Parathyroid adenoma (tissue), 2 donors: ENCODE data around the gene ARHGAP22.
"Not testable (repeated sequence)": the region's sequence is repeated elsewhere in the genome, so short reads cannot be mapped to it uniquely, and the experiment has no call there.

ENCODE experiments used
- H2AFZ ChIP-seq: fragments of 300-600 bp; sonication (generic); one replicate; pipeline ENCODE4 v1.7.0; 2017; ENCODE audit warnings: antibody characterized with exemption, mild to moderate bottlenecking
- H3K27ac ChIP-seq: fragments of 300-600 bp; sonication (generic); one replicate; pipeline ENCODE4 v1.7.0; 2017
- H3K27me3 ChIP-seq: fragments of 300-600 bp; sonication (generic); one replicate; pipeline ENCODE4 v1.7.0; 2017; ENCODE audit warnings: low read length; ENCODE audit not compliant: control insufficient read depth, insufficient read depth
- H3K36me3 ChIP-seq: fragments of 300-600 bp; sonication (generic); one replicate; pipeline ENCODE4 v1.7.0; 2017; ENCODE audit warnings: low read length; ENCODE audit not compliant: control insufficient read depth, insufficient read depth
- H3K4me1 ChIP-seq: fragments of 300-600 bp; sonication (generic); one replicate; pipeline ENCODE4 v1.7.0; 2017; ENCODE audit warnings: control low read depth
- H3K4me2 ChIP-seq: fragments of 300-600 bp; sonication (generic); one replicate; pipeline ENCODE4 v1.7.0; 2017; ENCODE audit warnings: low read length
- H3K4me3 ChIP-seq: fragments of 300-600 bp; sonication (generic); one replicate; pipeline ENCODE4 v1.7.0; 2017; ENCODE audit warnings: low read depth, low read length
- H3K79me2 ChIP-seq: fragments of 300-600 bp; sonication (generic); one replicate; pipeline ENCODE4 v1.7.0; 2017; ENCODE audit warnings: control low read depth
- H3K9ac ChIP-seq: fragments of 300-600 bp; sonication (generic); one replicate; pipeline ENCODE4 v1.7.0; 2017; ENCODE audit warnings: mild to moderate bottlenecking
- H3K9me3 ChIP-seq: fragments of 300-600 bp; sonication (generic); one replicate; pipeline ENCODE4 v1.7.0; 2017; ENCODE audit warnings: low read length; ENCODE audit not compliant: control insufficient read depth
- TF ChIP-seq, protein P1 (sequence below): fragments of 300-600 bp; sonication (generic); IDR thresholded peaks from one replicate; pipeline ENCODE4 v1.7.0; 2017; ENCODE audit warnings: antibody characterized with exemption, mild to moderate bottlenecking
- donor health status: primary hyperparathyroidism.

ARHGAP22 gene

GRCh38 chr10:48651839-48652238, 47.0 kb upstream of the ARHGAP22 start:
- Histone ChIP-seq H3K9ac (no peak overlapping the region), H3K4me3 (no peak overlapping the region), H3K4me2 (no peak overlapping the region)

GRCh38 chr10:48651293-48651692, 46.4 kb upstream of the ARHGAP22 start:
- Histone ChIP-seq H3K4me3 (no peak overlapping the region), H3K27ac (no peak overlapping the region), H3K9me3 (no peaks in the 10 kb centered on the region), H3K4me1 (peaks cover 3% of the 10 kb centered on the region), H2AFZ (no peak overlapping the region), H3K27me3 (no peaks in the 10 kb centered on the region), H3K79me2 (no peaks in the 10 kb centered on the region), H3K4me2 (no peak overlapping the region), H3K9ac (no peak overlapping the region), H3K36me3 (no peaks in the 10 kb centered on the region)
- TF ChIP-seq, protein P1, sequence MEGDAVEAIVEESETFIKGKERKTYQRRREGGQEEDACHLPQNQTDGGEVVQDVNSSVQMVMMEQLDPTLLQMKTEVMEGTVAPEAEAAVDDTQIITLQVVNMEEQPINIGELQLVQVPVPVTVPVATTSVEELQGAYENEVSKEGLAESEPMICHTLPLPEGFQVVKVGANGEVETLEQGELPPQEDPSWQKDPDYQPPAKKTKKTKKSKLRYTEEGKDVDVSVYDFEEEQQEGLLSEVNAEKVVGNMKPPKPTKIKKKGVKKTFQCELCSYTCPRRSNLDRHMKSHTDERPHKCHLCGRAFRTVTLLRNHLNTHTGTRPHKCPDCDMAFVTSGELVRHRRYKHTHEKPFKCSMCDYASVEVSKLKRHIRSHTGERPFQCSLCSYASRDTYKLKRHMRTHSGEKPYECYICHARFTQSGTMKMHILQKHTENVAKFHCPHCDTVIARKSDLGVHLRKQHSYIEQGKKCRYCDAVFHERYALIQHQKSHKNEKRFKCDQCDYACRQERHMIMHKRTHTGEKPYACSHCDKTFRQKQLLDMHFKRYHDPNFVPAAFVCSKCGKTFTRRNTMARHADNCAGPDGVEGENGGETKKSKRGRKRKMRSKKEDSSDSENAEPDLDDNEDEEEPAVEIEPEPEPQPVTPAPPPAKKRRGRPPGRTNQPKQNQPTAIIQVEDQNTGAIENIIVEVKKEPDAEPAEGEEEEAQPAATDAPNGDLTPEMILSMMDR, result no peak

More at GRCh38 chr10:48651839-48652238, 47.0 kb upstream of the ARHGAP22 start:
- Histone ChIP-seq H2AFZ (no peak overlapping the region), H3K4me1 (peaks cover 7% of the 10 kb centered on the region), H3K79me2 (no peaks in the 10 kb centered on the region), H3K27ac (no peak overlapping the region), H3K27me3 (no peaks in the 10 kb centered on the region), H3K9me3 (no peaks in the 10 kb centered on the region), H3K36me3 (no peaks in the 10 kb centered on the region)
- TF ChIP-seq, protein P1, result no peak

- no peaks in the 10 kb centered on the region for H3K9me3 ChIP-seq
- no peak overlapping the region for H3K27ac ChIP-seq
- no peaks in the 10 kb centered on the region for H3K36me3 ChIP-seq
- H3K27me3 ChIP-seq, result no peaks in the 10 kb centered on the region
- no peak overlapping the region for H3K4me3 ChIP-seq
- H3K4me1 ChIP-seq, result no peaks in the 10 kb centered on the region
- no peak overlapping the region for H2AFZ ChIP-seq
- H3K9ac ChIP-seq, result no peak overlapping the region
- no peaks in the 10 kb centered on the region for H3K79me2 ChIP-seq
- H3K4me2 ChIP-seq, result no peak overlapping the region
- TF ChIP-seq, protein P1, result no peak
These were observed 44.6 kb upstream of the ARHGAP22 start for GRCh38 chr10:48649349-48649944.

DNA sequence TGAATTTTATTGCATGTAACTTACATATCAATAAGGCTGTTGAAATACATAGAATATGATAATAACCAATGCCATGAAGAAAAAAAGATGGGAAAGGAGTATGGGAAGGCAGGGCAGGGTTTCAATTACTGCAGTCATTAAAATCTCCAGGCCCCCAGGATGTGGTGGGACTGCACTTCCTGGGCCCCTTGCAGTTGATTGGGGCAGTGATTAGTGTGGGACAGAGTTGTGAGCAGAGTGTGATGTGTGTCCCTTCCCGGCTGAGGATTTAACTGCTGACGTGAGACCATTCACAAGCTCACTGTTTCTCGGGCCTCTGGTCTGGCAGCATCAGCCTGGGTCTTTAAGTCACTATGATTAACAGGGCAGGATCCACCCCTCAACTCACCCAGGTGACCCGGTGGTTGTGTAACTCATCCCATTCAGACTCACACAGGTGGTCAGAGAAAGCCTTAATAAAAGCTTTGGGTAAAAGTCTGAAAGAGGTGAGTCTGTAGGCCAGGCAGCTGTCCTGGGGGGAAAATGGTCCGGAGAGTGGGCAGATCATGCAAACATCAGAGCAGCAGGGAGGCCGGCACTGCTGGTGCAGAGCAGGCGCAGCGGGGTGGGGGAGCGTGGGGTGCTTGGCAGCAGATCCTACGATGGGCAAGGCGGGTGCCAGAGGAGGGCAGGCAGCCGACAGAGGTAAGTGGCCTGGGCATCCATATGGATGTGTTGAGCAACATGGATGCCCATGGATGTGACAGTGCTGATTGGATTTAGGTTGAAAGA, 43.5 kb upstream of the ARHGAP22 start:
- no peaks in the 10 kb centered on the region for H3K4me1 ChIP-seq
- H3K4me3 ChIP-seq, result no peak overlapping the region
- no peak overlapping the region for H3K4me2 ChIP-seq
- H3K27ac ChIP-seq, result no peak overlapping the region
- TF ChIP-seq, protein P1, result no peak
- H3K27me3 ChIP-seq, result no peaks in the 10 kb centered on the region
- no peaks in the 10 kb centered on the region for H3K79me2 ChIP-seq
- H3K36me3 ChIP-seq, result no peaks in the 10 kb centered on the region
- no peak overlapping the region for H2AFZ ChIP-seq
- no peak overlapping the region for H3K9ac ChIP-seq
- no peaks in the 10 kb centered on the region for H3K9me3 ChIP-seq

- H3K4me1 ChIP-seq, H3K4me3 ChIP-seq, H3K27me3 ChIP-seq, H3K79me2 ChIP-seq, H3K9ac ChIP-seq, H3K27ac ChIP-seq, H2AFZ ChIP-seq, H3K4me2 ChIP-seq, H3K36me3 ChIP-seq, H3K9me3 ChIP-seq: not testable (repeated sequence)
These were observed 42.2 kb upstream of the ARHGAP22 start for GRCh38 chr10:48647073-48647472.
